Measurements from ENCODE around the gene SHISA4. TPM values are rescaled to one million over a fixed set of nuclear protein-coding genes. Genes with fewer than 3 reads are reported as not detected.
"Not testable (repeated sequence)": the region's sequence is repeated elsewhere in the genome, so short reads cannot be mapped to it uniquely, and the experiment has no call there.

Gene SHISA4
- total RNA-seq, 1 experiment from 2014 or later = 12.1 TPM

DNA sequence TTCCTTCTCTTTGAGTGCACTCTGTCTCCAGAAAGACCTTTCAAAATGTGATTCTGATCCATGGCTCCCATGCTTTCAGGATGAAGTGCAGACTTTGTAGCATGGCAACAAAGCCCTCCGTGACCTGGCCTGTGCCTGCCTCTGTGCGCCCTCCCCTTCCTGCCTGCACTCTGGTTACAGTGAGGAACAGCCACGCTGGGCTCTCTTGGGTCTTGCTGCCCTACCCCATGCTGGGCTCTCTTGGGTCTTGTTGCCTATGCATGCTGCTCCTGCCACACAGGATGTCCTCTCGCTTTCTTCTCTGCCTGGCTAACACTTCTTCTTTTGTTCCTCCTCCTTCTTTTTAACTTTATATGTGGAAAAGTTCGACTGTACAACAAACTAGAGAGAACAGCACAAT, 29.6 kb downstream of the SHISA4 start:
- no peak for DNase-seq (ENCODE audit: extremely low read depth, low read depth)

- no peak for DNase-seq (ENCODE audit: extremely low read depth, low read depth)
These were observed 33.4 kb downstream of the SHISA4 start for GRCh38 chr1:201921952-201922558.

DNA sequence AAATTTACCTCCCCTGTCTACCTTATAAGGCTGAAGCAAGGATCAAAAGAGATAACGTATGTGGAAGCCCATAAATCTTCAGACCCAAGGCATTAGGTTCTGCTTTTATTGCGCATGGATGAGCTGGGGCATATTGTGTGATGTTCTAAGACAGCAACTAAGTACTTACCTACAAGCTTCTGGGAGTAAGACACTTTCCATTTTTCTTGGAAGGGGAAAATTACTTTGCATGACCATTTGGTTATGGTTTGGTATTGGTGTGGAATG, 36.5 kb downstream of the SHISA4 start:
- DNase-seq (ENCODE audit: extremely low read depth, low read depth) = no peak

DNA sequence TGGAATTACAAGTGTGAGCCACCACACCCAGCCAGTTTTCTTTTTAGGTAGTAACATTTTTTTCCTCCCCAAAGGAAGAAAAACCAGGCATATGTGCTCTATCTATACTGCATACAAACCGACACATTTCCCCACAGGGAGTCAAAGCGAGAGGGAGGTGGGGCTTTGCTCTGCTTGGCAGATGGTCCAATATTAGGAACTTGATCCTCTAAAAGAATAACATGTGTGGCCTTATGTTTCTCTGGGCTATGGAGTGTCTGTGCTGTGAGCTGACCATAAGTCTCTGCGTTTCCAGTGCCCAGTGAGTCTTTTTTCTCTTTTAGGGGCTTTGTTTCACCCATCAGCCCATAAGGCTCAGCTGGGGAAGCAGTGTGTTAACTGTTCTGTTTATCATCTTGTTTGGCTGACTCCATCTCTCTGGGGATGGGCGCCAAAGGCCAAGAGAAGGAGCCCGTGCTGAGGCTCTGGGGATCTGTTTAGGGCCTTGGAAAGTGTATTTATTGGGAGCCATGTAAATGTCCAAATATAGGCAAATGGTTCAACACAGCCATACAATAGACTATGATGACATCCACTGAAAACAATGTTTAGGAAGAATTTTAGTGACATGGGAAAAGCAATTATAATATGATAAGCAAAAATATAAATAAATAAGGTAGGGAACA, 37.4 kb downstream of the SHISA4 start:
- DNase-seq (ENCODE audit: extremely low read depth, low read depth) = no peak

GRCh38 chr1:201928266-201928665, 39.6 kb downstream of the SHISA4 start:
- no peak for DNase-seq (ENCODE audit: extremely low read depth, low read depth)

- DNase-seq (ENCODE audit: extremely low read depth, low read depth) = no peak
These were observed 41.4 kb downstream of the SHISA4 start for GRCh38 chr1:201930137-201930536.

GRCh38 chr1:201930803-201931202, 42.1 kb downstream of the SHISA4 start:
- no peak for DNase-seq (ENCODE audit: extremely low read depth, low read depth)

DNA sequence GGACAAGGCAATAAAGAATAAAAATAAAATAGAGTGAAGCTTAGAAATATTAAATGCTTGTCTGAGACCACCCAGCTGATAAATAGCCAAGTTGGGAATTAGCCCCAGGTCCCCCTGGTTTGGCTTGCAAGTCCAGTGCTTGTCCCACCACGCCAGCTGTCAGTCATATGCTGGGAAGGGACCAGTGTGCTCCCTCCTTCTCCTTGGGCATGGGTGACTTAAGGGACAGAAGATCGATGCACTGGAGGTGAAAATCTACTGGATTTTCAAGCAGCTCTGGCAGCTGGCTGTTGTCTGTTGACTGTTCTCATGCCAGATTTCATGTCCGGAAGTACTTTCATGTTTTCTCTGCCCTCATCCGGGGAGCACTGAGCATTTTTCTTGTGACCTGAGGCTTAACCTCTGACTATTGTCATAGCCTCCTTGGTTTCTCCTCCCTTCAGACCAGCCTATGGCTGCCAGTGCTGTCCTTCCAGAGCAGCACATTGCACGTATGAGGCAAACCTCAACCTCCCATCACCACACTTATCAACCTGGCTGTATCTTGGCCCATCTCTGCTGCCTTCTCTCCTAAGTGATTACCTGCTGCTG, 45.2 kb downstream of the SHISA4 start:
- DNase-seq (ENCODE audit: extremely low read depth, low read depth) = no peak

- DNase-seq (ENCODE audit: extremely low read depth, low read depth) = no peak
These were observed 49.0 kb downstream of the SHISA4 start for GRCh38 chr1:201937624-201938213.

- DNase-seq (ENCODE audit: extremely low read depth, low read depth) = no peak
These were observed 49.8 kb downstream of the SHISA4 start for GRCh38 chr1:201938440-201939035.

GRCh38 chr1:201939148-201939547, 50.5 kb downstream of the SHISA4 start:
- no peak for DNase-seq (ENCODE audit: extremely low read depth, low read depth)

DNA sequence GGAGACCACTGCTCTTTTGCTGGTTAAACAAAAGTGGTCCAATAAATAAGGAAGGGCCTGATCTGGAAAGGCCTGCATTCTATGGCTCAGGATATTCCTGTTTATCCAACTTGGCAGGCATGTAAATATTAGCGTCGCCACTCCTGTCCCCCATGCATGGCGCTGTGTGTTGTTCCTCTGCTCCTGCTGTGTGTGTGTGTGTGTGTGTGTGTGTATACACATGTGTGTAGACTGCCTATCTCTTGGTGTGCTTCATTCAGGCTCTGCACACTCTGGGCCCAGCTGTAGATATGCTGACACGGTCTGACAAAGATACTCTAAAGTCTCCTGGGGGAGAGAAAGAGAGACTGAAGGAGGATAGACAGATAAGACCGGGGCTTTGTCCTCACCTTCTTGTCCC, 50.9 kb downstream of the SHISA4 start:
- no peak for DNase-seq (ENCODE audit: extremely low read depth, low read depth)

DNA sequence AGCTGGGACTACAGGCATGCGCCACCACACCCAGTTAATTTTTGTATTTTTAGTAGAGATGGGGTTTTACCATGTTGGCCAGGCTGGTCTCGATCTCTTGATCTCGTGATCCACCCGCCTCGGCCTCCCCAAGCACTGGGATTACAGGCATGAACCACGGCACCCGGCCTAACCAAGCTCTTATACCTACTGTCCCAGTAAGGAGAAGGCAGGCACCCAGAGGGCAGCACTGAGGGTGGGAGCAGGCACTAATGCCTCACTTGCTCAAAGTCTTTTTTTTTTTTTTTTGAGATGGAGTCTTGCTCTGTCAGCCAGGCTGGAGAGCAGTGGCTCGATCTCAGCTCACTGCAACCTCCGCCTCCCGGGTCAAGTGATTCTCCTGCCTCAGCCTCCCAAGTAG, 51.6 kb downstream of the SHISA4 start:
- DNase-seq (ENCODE audit: extremely low read depth, low read depth) = not testable (repeated sequence)

DNA sequence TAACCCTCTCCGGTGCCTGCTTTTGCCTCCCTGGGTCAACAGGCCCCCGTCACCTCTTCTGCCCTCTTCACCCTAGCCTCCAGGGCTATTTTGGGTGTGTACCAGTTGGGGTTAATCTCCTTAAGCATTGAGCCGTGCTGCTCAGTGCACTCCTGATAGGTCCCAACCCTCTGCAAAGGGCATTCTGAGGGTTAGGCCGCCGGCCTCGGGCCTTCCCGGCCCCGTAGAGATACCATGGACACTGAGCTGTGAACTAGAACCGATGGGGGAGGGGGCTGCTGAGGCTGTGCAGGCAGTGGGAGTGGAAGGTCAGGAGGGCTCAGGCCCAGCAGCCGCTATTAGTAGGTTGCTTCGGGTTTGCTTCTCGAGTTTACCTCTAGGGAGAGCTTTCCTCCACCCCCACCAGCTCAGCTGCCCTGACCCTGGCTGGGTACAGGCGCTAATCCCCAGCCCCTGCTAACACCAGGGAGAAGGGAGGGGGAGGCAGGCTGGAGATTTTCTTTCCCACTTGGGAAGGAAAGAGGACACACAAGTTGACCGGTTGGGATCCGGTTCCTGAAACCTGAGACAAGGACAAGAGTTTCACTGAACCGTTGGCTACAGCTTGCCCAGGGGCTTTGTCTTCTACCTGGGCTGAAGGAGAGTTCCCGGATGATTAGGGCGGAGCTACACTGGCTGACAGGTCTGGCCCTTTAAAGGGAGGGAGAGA, 52.9 kb downstream of the SHISA4 start:
- DNase-seq (ENCODE audit: extremely low read depth, low read depth) = no peak

- DNase-seq (ENCODE audit: extremely low read depth, low read depth) = no peak
These were observed 53.4 kb downstream of the SHISA4 start for GRCh38 chr1:201942129-201942495.

Small RNA genes within 50 kb of the gene (small RNA-seq; reads per million reads assigned to genes)
- 0 to 0.18 reads per million in 2 experiments for gene MIR6739

Other genes starting within 250 kb of the SHISA4 start
- gene IPO9, start 59.7 kb upstream of the SHISA4 start, total RNA-seq (2014; rRNA removed; shearing (Covaris generic)) = 25.5 and 27.6 TPM in 2 replicates
- not detected in 2 replicates for gene LMOD1, start 57.6 kb downstream of the SHISA4 start, total RNA-seq (2014; rRNA removed; shearing (Covaris generic))
- gene TIMM17A, start 66.6 kb downstream of the SHISA4 start, total RNA-seq (2014; rRNA removed; shearing (Covaris generic)) = 116 and 136 TPM in 2 replicates
- 153 and 155 TPM in 2 replicates for gene RNPEP, start 93.8 kb downstream of the SHISA4 start, total RNA-seq (2014; rRNA removed; shearing (Covaris generic))
- gene ELF3, start 121.7 kb downstream of the SHISA4 start, total RNA-seq (2014; rRNA removed; shearing (Covaris generic)) = 0.61 and 0.99 TPM in 2 replicates
- not detected in 2 replicates for gene GPR37L1, start 234.0 kb downstream of the SHISA4 start, total RNA-seq (2014; rRNA removed; shearing (Covaris generic))